Measurements from ENCODE around the gene TUNAR. TPM values are rescaled to one million over a fixed set of nuclear protein-coding genes. Genes with fewer than 3 reads are reported as not detected.

The TUNAR gene
- total and polyA plus RNA-seq, 10 donors, result 0.03 to 0.69 (median 0.35) TPM; not detected in 5

DNA sequence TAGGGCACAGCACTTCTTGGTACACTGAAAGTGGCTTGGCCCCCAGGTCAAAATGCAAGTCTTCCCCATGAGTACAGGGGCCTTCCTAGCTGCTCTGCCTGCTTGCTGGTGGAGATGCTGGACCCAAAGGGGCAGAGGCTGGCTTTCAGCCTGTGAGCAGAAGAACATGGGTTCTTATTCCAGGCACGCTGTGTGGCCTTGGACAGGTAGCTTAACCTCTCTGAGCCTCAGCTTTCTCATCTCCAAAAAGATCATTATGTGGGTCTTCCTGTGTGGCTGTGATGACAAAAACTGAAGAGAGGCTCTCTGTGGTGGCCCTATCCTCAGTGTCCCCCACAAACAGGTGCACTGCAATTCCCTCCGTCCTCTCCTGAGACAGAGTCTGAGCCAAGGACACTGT, 45.6 kb upstream of the TUNAR start:
- TF ChIP-seq POLR2AphosphoS5 (IDR thresholded peaks at IDR 0.05), result no peak
- TF ChIP-seq, protein P1, sequence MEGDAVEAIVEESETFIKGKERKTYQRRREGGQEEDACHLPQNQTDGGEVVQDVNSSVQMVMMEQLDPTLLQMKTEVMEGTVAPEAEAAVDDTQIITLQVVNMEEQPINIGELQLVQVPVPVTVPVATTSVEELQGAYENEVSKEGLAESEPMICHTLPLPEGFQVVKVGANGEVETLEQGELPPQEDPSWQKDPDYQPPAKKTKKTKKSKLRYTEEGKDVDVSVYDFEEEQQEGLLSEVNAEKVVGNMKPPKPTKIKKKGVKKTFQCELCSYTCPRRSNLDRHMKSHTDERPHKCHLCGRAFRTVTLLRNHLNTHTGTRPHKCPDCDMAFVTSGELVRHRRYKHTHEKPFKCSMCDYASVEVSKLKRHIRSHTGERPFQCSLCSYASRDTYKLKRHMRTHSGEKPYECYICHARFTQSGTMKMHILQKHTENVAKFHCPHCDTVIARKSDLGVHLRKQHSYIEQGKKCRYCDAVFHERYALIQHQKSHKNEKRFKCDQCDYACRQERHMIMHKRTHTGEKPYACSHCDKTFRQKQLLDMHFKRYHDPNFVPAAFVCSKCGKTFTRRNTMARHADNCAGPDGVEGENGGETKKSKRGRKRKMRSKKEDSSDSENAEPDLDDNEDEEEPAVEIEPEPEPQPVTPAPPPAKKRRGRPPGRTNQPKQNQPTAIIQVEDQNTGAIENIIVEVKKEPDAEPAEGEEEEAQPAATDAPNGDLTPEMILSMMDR (IDR thresholded peaks at IDR 0.05 in 8 of 11, conservative IDR thresholded peaks at IDR 0.05 in 3 of 11), result no peak
- no peak for TF ChIP-seq POLR2A (IDR thresholded peaks at IDR 0.05)
- 84 to 98% (median 93%) methylated on average over 2 of the region's 2 CpGs for WGBS, 5 donors

DNA sequence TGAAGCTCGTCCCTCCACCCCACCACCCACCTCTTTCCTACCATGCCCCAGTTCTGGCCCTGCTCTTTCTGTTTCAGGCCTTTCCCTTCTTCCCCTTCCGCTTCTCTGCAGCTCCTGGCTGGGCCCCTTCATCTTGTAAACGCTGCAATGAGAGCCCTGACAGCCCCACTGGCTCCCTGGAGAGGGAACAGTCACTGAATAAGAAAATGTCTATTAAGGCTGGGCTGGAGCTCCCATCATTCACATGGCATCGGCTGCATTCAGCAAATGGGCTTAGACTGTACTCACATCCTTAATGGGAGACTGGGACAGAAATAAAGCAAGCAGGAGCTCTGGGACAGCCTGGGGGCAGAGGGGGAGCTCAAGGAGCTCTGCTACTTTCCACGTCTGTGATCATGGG, 45.2 kb upstream of the TUNAR start:
- Histone ChIP-seq H3K27me3 (replicated peaks in 1 of 7) (peaks cover 0 to 41% (median 0%) of the 10 kb centered on the region in 7 donors), H3K36me3 (no peaks in the 10 kb centered on the region), H3K27ac (no peak overlapping the region), H3K9me3 (peaks cover 0 to 10% (median 0%) of the 10 kb centered on the region in 8 donors), H3K4me1 (no peaks in the 10 kb centered on the region), H3K4me3 (no peak overlapping the region)
- intact Hi-C loops (cut with DNase I; ENCODE audit: low total_unique reads), result no loop called here
- WGBS, 5 donors, result 41 to 55% (median 44%) methylated on average over 5 of the region's 5 CpGs
- TF ChIP-seq POLR2A (IDR thresholded peaks at IDR 0.05) (no peak), POLR2AphosphoS5 (IDR thresholded peaks at IDR 0.05) (no peak)
- TF ChIP-seq, protein P1 (IDR thresholded peaks at IDR 0.05 in 8 of 11, conservative IDR thresholded peaks at IDR 0.05 in 3 of 11), result no peak
- no peak for DNase-seq

More for the DNA sequence above, 45.6 kb upstream of the TUNAR start:
- H3K4me1 ChIP-seq, result no peaks in the 10 kb centered on the region
- intact Hi-C loops (cut with DNase I; ENCODE audit: low total_unique reads), result no loop called here
- no peaks in the 10 kb centered on the region for H3K36me3 ChIP-seq
- no peak overlapping the region for H3K4me3 ChIP-seq
- DNase-seq, result no peak
- no peak overlapping the region for H3K27ac ChIP-seq
- H3K9me3 ChIP-seq, result peaks cover 0 to 7% (median 0%) of the 10 kb centered on the region in 8 donors
- H3K27me3 ChIP-seq (replicated peaks in 1 of 7), result peaks cover 0 to 41% (median 0%) of the 10 kb centered on the region in 7 donors

DNA sequence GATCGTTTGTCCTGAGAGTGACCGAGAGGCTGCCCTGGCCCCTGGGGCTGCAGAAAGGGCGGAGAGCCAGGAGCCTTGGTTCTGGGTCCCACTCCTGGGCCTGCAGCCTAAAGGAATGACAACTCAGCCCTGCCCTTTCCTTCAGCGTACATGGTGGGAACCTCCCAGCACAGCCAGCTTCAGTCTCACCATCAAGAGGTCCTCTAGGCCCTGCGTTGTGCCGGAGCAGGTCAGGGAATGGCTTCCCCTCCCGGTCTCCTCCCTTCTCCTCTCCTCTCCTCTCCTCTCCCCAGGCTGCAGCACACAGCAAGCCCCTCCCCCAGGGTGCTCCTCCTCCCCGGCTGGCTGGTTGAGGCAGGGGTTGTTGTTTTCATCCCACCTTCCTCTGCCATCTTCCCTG, 44.6 kb upstream of the TUNAR start:
- H3K36me3 ChIP-seq, result no peaks in the 10 kb centered on the region
- TF ChIP-seq, protein P1 (IDR thresholded peaks at IDR 0.05 in 8 of 11, conservative IDR thresholded peaks at IDR 0.05 in 3 of 11), result no peak
- no peak for TF ChIP-seq POLR2AphosphoS5 (IDR thresholded peaks at IDR 0.05)
- TF ChIP-seq POLR2A (IDR thresholded peaks at IDR 0.05), result no peak
- no peaks in the 10 kb centered on the region for H3K4me1 ChIP-seq
- intact Hi-C loops (cut with DNase I; ENCODE audit: low total_unique reads), result no loop called here
- 26 to 41% (median 37%) methylated on average over 6 to 8 of the region's 8 CpGs for WGBS, 5 donors
- no peak overlapping the region for H3K27ac ChIP-seq
- H3K9me3 ChIP-seq, result peaks cover 0 to 10% (median 0%) of the 10 kb centered on the region in 8 donors
- H3K27me3 ChIP-seq (replicated peaks in 1 of 7), result peaks cover 0 to 41% (median 0%) of the 10 kb centered on the region in 7 donors
- H3K4me3 ChIP-seq, result no peak overlapping the region
- DNase-seq, result no peak

DNA sequence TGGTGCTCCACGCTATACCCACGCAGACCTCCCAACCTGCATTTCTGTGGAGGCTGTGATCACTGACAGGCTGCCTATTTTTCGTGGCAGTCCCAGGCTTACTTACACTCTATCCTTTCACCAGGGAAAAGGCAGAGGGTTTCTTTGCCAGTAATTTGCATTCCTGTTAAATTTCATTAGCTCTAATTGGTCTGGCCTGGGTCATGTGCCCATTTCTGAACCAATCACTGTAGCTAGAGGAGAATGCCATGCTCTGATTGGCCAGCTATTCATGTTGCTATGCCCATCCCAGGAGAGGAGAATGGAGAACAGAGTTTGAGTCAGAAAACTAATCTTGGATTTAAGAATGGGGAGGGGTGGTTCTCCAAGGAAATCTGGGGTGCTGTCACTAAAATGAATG, 43.2 kb upstream of the TUNAR start:
- intact Hi-C loops (cut with DNase I; ENCODE audit: low total_unique reads), result no loop called here
- Histone ChIP-seq H3K36me3 (no peaks in the 10 kb centered on the region), H3K27me3 (replicated peaks in 1 of 7) (peaks cover 0 to 32% (median 0%) of the 10 kb centered on the region in 7 donors), H3K9me3 (peaks cover 0 to 10% (median 0%) of the 10 kb centered on the region in 8 donors), H3K4me3 (no peak overlapping the region), H3K4me1 (no peaks in the 10 kb centered on the region), H3K27ac (no peak overlapping the region)
- no peak for DNase-seq
- 46 to 87% (median 71%) methylated on average over 3 of the region's 3 CpGs for WGBS, 5 donors
- TF ChIP-seq, protein P1 (IDR thresholded peaks at IDR 0.05 in 8 of 11, conservative IDR thresholded peaks at IDR 0.05 in 3 of 11), result no peak
- TF ChIP-seq POLR2AphosphoS5 (IDR thresholded peaks at IDR 0.05) (no peak), POLR2A (IDR thresholded peaks at IDR 0.05) (no peak)

Measured in spleen (tissue), 11 donors.